ENCODE data around the gene ALDOB. TPM values are rescaled to one million over a fixed set of nuclear protein-coding genes. Genes with fewer than 3 reads are reported as not detected.

ALDOB gene
- total RNA-seq, 2 experiments from 2014 or later, result not detected

DNA sequence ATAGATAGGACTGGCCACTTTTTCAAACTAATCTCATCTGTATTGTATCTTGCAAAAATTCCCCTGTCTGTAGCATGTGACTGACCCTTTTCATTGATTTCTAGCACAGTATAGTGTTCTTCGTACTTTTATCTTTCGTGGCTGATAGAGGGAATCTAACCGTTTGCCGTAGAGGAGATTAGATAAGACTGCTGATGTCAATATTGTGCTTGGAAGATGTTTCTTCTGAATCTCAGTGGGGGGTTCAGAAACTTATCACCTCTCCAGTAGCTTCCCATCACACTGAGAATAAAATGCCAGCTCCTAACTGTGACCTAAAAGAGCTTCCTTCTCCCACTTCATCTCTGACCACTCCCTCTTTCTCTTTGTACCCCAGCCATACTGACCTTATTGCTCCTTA is 25.4 kb upstream of the ALDOB start:
- ChIA-PET POLR2A (no interaction called here), CTCF (interaction anchor here (2.4 kb wide), 1 partner anchor 68 kb away, joined by 5 read pairs; no protein-coding TSS in a partner anchor)

DNA sequence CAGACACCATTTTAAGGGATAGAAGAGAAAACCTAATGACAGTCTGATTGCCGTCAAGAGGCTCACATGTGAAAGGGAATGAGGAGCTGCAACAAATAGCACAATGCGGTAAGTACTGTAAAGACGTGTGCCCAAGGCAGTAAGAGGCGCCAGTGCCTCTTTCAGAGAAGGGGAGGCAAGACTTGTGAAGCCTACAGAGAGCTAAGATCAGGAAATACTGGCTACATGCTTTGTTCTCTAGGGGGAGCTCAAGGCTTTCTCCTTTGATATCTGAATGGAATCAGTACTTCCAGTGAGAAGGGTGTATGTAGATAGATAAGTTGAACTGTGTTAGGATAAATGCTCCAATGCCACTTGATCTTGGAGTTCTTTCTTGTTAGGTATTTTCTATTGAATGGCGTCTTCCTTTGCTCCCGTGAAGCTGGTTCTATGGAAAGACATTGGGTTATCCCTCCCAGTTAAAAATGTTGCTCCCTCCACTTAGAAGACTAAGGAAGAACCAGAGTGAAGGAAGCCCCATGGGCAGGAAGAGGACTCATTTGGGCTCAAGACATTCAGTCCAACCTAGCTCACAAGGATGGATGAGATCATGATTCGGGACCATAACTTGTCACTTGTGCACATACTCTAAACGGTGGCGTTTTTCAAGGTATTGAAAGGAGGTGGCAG is 23.5 kb upstream of the ALDOB start:
- CTCF ChIA-PET, result interaction anchor here (0.7 to 2.4 kb wide), 6 partner anchors 19 to 73 kb away, joined by 3 to 11 read pairs (median 4); no protein-coding TSS in a partner anchor
- POLR2A ChIA-PET, result no interaction called here

GRCh38 chr9:101457003-101457402 is 21.4 kb upstream of the ALDOB start:
- CTCF ChIA-PET, result no interaction called here
- POLR2A ChIA-PET, result no interaction called here

GRCh38 chr9:101455656-101456240 is 20.2 kb upstream of the ALDOB start:
- ChIA-PET POLR2A (no interaction called here), CTCF (no interaction called here)

- CTCF ChIA-PET, result no interaction called here
Observed at GRCh38 chr9:101453776-101454570, 18.4 kb upstream of the ALDOB start.

DNA sequence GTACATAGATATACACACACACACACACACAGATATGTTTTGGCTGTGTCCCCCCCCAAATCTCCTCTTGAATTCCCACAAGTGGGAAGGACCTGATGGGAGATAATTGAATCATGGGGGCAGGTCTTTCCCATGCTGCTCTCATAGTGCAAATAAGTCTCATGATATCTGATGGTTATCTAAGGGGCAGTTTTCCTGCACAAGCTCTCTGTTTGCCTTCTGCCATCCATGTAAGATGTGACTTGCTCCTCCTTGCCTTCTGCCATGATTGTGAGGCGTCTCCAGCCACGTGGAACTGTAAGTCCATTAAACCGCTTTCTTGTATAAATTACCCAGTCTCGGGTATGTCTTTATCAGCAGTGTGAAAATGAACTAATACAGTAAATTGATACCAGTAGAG is 15.9 kb upstream of the ALDOB start:
- CTCF ChIA-PET, result no interaction called here
- POLR2A ChIA-PET, result no interaction called here

More at GRCh38 chr9:101453776-101454570, 18.4 kb upstream of the ALDOB start:
- POLR2A ChIA-PET, result no interaction called here

GRCh38 chr9:101450931-101451330 is 15.4 kb upstream of the ALDOB start:
- ChIA-PET CTCF (interaction anchor here (0.7 kb wide), 1 partner anchor 70 kb away, joined by 3 read pairs; no protein-coding TSS in a partner anchor), POLR2A (no interaction called here)

DNA sequence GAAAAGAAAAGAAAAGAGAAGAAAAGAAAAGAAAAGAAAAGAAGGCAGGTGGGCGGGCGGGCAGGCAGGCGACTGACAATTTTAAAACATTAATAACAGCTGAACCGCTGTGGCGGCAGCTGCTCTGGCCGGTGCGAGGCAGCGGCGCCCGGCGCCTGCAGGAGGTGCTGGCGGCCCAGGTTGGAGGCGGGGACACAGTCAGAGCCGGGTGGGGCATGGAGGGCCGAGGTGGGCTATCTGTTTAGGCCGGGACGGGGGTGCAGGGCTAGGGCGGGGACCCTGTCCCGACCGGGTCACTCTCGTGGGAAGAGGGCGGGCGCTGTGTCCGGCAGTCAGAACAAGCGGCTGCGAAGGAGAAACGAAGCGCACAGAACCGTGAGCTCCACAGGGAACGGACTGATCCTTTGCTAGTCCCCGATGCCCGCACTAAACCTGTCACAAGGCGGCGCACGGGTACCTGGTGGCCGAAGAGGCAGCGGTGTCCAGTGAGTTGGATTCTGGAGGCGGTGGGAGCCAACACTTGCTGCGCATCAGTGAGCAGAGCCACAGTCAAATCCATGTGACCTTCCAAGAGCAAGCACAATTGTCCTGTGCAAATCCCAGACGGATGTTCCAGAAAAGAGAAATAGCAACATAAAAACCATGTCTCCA is 13.6 kb upstream of the ALDOB start:
- CTCF ChIA-PET, result interaction anchor here (0.5 to 1.0 kb wide), 3 partner anchors 13 to 81 kb away, joined by 3 read pairs; no protein-coding TSS in a partner anchor
- POLR2A ChIA-PET, result no interaction called here

- POLR2A ChIA-PET, result no interaction called here
- CTCF ChIA-PET, result interaction anchor here (0.5 to 1.0 kb wide), 3 partner anchors 14 to 82 kb away, joined by 3 read pairs; no protein-coding TSS in a partner anchor
Observed at GRCh38 chr9:101448680-101449070, 13.1 kb upstream of the ALDOB start.

GRCh38 chr9:101446732-101447131 is 11.2 kb upstream of the ALDOB start:
- CTCF ChIA-PET, result interaction anchor here (0.6 to 1.3 kb wide), 2 partner anchors 82 to 86 kb away, joined by 4 read pairs; no protein-coding TSS in a partner anchor
- POLR2A ChIA-PET, result no interaction called here

- CTCF ChIA-PET, result interaction anchor here (1.3 kb wide), 1 partner anchor 88 kb away, joined by 4 read pairs; no protein-coding TSS in a partner anchor
- POLR2A ChIA-PET, result no interaction called here
Observed at GRCh38 chr9:101445353-101446029, 9.9 kb upstream of the ALDOB start.

DNA sequence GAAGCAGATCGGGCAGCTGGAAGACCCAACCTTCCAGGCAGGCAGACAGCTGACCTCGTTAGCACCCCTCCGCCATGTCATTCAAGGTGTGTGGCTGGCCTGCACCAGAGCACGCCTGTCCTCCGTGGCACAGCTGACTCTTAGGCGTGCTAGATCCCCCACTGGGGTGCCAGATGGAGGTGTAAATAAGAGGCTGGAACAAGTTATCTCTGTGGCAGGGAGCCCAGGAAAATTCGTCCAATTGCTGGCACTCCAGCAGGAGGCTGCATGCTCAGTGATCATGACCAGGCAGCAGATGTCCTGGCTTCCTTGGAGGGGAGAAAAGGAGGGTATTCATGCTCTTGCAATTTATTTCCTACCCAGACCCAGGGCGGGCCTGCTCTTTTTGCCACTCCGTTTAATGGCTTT is 7.8 kb upstream of the ALDOB start:
- ChIA-PET POLR2A (no interaction called here), CTCF (no interaction called here)

DNA sequence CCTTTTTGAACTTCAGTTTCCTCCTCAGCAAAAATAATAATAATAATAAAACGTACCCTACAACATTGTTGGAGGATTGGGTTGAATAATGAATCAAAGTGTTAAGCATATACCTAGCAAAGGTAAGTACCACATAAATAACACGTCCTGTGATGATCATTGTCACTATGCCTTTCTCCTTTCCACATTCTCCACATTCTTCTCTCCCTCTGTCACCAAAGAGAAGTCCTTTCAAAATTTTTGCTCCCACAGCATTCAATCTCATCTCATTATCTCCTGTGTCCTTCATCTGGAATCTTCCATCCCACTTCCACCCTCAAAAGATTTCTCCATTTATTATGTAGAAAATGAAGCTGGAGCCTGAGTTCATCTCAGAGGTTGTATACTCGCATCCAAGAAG is 7.2 kb upstream of the ALDOB start:
- ChIA-PET CTCF (no interaction called here), POLR2A (no interaction called here)

GRCh38 chr9:101442318-101442717 is 6.7 kb upstream of the ALDOB start:
- POLR2A ChIA-PET, result no interaction called here
- CTCF ChIA-PET, result no interaction called here

GRCh38 chr9:101440714-101441230 is 5.2 kb upstream of the ALDOB start:
- POLR2A ChIA-PET, result no interaction called here
- CTCF ChIA-PET, result no interaction called here

GRCh38 chr9:101438523-101438922 is 2.9 kb upstream of the ALDOB start:
- ChIA-PET POLR2A (no interaction called here), CTCF (no interaction called here)

- CTCF ChIA-PET, result no interaction called here
- POLR2A ChIA-PET, result no interaction called here
Observed at GRCh38 chr9:101437806-101438232, 2.2 kb upstream of the ALDOB start.

DNA sequence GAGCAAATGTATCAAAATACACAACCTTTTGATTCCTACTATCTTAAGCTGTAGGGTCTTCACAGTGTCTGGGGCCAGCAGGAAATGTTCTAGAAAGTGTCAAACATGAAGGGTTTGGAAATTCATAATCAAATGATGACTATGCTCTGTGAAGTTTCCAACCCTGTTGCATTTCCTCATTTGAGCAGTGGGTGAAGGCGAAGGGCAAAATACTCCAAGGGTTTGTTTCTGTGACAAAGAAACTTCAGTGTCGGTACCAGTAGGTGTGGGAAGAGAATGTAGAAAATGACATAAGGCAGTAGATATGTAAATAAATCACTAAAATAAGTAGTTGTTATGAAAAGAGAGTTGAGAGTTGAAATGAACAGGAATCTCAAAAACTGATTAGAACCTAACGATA is 576 bp downstream of the ALDOB start:
- CTCF ChIA-PET, result no interaction called here
- POLR2A ChIA-PET, result no interaction called here

- CTCF ChIA-PET, result no interaction called here
Observed at GRCh38 chr9:101433229-101433628, 2.3 kb downstream of the ALDOB start.

GRCh38 chr9:101432740-101433139 is 2.8 kb downstream of the ALDOB start:
- POLR2A ChIA-PET, result no interaction called here
- CTCF ChIA-PET, result no interaction called here

More at GRCh38 chr9:101433229-101433628, 2.3 kb downstream of the ALDOB start:
- POLR2A ChIA-PET, result no interaction called here

Measured in activated CD8-positive, alpha-beta memory T cell treated with anti-CD3 and anti-CD28 coated beads for 36 hours (primary cell).